Smooth muscle cell (in vitro differentiated cells): Measurements from ENCODE around the gene LRBA. TPM values are rescaled to one million over a fixed set of nuclear protein-coding genes. Genes with fewer than 3 reads are reported as not detected.
"Not testable (repeated sequence)": the region's sequence is repeated elsewhere in the genome, so short reads cannot be mapped to it uniquely, and the experiment has no call there.

Experiments used
- DNase-seq: peaks from one replicate; lab custom pipeline; 2025; ENCODE audit not compliant: unreplicated experiment; lab: John Stamatoyannopoulos, UW
- H2AFZ ChIP-seq: fragments of 200-600 bp; sonication (generic); 2 replicates; pipeline ENCODE4 v1.6.0; 2016; ENCODE audit warnings: antibody characterized with exemption, low read depth, mild to moderate bottlenecking
- H3F3A ChIP-seq: fragments of 200-600 bp; sonication (generic); 2 replicates; pipeline ENCODE4 v1.6.0; 2017; ENCODE audit warnings: antibody characterized with exemption, low read depth
- H3K27ac ChIP-seq: fragments of 200-600 bp; sonication (generic); 2 replicates; pipeline ENCODE4 v1.5.1; 2016; ENCODE audit warnings: low read depth, mild to moderate bottlenecking
- H3K27me3 ChIP-seq: fragments of 200-600 bp; sonication (generic); 2 replicates; pipeline ENCODE4 v1.6.1; 2016; ENCODE audit warnings: low read depth, mild to moderate bottlenecking
- H3K36me3 ChIP-seq: fragments of 200-600 bp; sonication (generic); 2 replicates; pipeline ENCODE4 v1.5.1; 2016; ENCODE audit warnings: low read depth
- H3K4me1 ChIP-seq: fragments of 200-600 bp; sonication (generic); 2 replicates; pipeline ENCODE4 v1.5.1; 2016; ENCODE audit warnings: low read depth
- H3K4me2 ChIP-seq: fragments of 200-600 bp; sonication (generic); 2 replicates; pipeline ENCODE4 v1.6.0; 2016; ENCODE audit warnings: mild to moderate bottlenecking
- H3K4me3 ChIP-seq: fragments of 200-600 bp; sonication (generic); 2 replicates; pipeline ENCODE4 v1.5.1; 2016; ENCODE audit warnings: mild to moderate bottlenecking
- H3K79me2 ChIP-seq: fragments of 200-600 bp; sonication (generic); 2 replicates; pipeline ENCODE4 v1.6.0; 2016; ENCODE audit warnings: low read depth, mild to moderate bottlenecking
- H3K9ac ChIP-seq: fragments of 200-600 bp; sonication (generic); 2 replicates; pipeline ENCODE4 v1.6.0; 2016; ENCODE audit warnings: low read depth
- H3K9me3 ChIP-seq: fragments of 200-600 bp; sonication (generic); replicated peaks from 2 replicates; pipeline ENCODE4 v1.5.1; 2016; ENCODE audit warnings: low read depth
- H4K20me1 ChIP-seq: fragments of 200-600 bp; sonication (generic); 2 replicates; pipeline ENCODE4 v1.6.0; 2016; ENCODE audit warnings: low read depth
- WGBS: methylation state at CpG from one replicate; pipeline ENCODE4 v1.1.7; 2016; ENCODE audit warnings: low lambda C conversion rate; 5-methylcytosine and 5-hydroxymethylcytosine counted together
- polyA plus RNA-seq: library from polyadenylated mRNA; unstranded; fragments of >200 nt; fragmentation: Nextera tagmentation; extraction: Ambion mirVana; gene quantifications from 2 replicates; pipeline ENCODE4 v1.2.1, GENCODE V29; 2016
- total RNA-seq: library from RNA; depleted of rRNA; stranded (reverse); fragments of >200 nt; gene quantifications from 2 replicates; pipeline ENCODE4 v1.2.3, GENCODE V29; 2014
- TF ChIP-seq, protein P1 (sequence below): fragments of 200-600 bp; sonication (generic); IDR thresholded peaks from 2 replicates; pipeline ENCODE4 v1.5.1; 2017; ENCODE audit warnings: borderline replicate concordance, mild to moderate bottlenecking, antibody characterized with exemption; ENCODE audit not compliant: insufficient read depth, poor library complexity, severe bottlenecking

Gene LRBA
- total and polyA plus RNA-seq, 2 experiments from 2014 or later, result 1.6 to 26.2 TPM

- Histone ChIP-seq H3K36me3 (no peaks in the 10 kb centered on the region), H2AFZ (no peak overlapping the region), H3K4me3 (no peak overlapping the region), H3K27me3 (no peaks in the 10 kb centered on the region), H4K20me1 (no peaks in the 10 kb centered on the region), H3K79me2 (no peaks in the 10 kb centered on the region), H3K4me2 (no peak overlapping the region), H3K9me3 (no peaks in the 10 kb centered on the region), H3K9ac (no peak overlapping the region), H3F3A (peaks cover 7% of the 10 kb centered on the region), H3K27ac (no peak overlapping the region), H3K4me1 (peaks cover 6% of the 10 kb centered on the region)
- no peak for DNase-seq
- TF ChIP-seq, protein P1, sequence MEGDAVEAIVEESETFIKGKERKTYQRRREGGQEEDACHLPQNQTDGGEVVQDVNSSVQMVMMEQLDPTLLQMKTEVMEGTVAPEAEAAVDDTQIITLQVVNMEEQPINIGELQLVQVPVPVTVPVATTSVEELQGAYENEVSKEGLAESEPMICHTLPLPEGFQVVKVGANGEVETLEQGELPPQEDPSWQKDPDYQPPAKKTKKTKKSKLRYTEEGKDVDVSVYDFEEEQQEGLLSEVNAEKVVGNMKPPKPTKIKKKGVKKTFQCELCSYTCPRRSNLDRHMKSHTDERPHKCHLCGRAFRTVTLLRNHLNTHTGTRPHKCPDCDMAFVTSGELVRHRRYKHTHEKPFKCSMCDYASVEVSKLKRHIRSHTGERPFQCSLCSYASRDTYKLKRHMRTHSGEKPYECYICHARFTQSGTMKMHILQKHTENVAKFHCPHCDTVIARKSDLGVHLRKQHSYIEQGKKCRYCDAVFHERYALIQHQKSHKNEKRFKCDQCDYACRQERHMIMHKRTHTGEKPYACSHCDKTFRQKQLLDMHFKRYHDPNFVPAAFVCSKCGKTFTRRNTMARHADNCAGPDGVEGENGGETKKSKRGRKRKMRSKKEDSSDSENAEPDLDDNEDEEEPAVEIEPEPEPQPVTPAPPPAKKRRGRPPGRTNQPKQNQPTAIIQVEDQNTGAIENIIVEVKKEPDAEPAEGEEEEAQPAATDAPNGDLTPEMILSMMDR, result no peak
Observed at GRCh38 chr4:150390531-150390910, 624.6 kb downstream of the LRBA start.

- WGBS, result 71% methylated on average over 2 of the region's 2 CpGs
- no peak for DNase-seq
- TF ChIP-seq, protein P1, result no peak
Observed at GRCh38 chr4:150389896-150390530, 625.1 kb downstream of the LRBA start.

GRCh38 chr4:150387981-150388380 lies 627.1 kb downstream of the LRBA start:
- Histone ChIP-seq H3K9me3 (no peaks in the 10 kb centered on the region), H3F3A (peaks cover 13% of the 10 kb centered on the region), H3K27ac (no peak overlapping the region), H3K36me3 (no peaks in the 10 kb centered on the region), H4K20me1 (no peaks in the 10 kb centered on the region), H2AFZ (no peak overlapping the region), H3K4me3 (no peak overlapping the region), H3K79me2 (no peaks in the 10 kb centered on the region), H3K27me3 (no peaks in the 10 kb centered on the region), H3K9ac (no peak overlapping the region), H3K4me1 (peaks cover 13% of the 10 kb centered on the region), H3K4me2 (no peak overlapping the region)
- TF ChIP-seq, protein P1, result no peak
- DNase-seq, result no peak
- WGBS, result 96% methylated on average over 4 of the region's 4 CpGs

More at GRCh38 chr4:150389896-150390530, 625.1 kb downstream of the LRBA start:
- Histone ChIP-seq H3K79me2 (no peaks in the 10 kb centered on the region), H3K4me3 (no peak overlapping the region), H3K4me1 (peaks cover 11% of the 10 kb centered on the region), H3K9me3 (no peaks in the 10 kb centered on the region), H3K27me3 (no peaks in the 10 kb centered on the region), H3K4me2 (no peak overlapping the region), H3K27ac (no peak overlapping the region), H3F3A (peaks cover 12% of the 10 kb centered on the region), H3K9ac (no peak overlapping the region), H4K20me1 (no peaks in the 10 kb centered on the region), H3K36me3 (no peaks in the 10 kb centered on the region), H2AFZ (no peak overlapping the region)

GRCh38 chr4:150386415-150386814 lies 628.7 kb downstream of the LRBA start:
- 91% methylated on average over 2 of the region's 2 CpGs for WGBS
- H3K79me2 ChIP-seq, H3K4me3 ChIP-seq, H4K20me1 ChIP-seq, H3K9ac ChIP-seq, H3K36me3 ChIP-seq, H3K4me2 ChIP-seq, H3K9me3 ChIP-seq, H3K27me3 ChIP-seq, H3K27ac ChIP-seq, H2AFZ ChIP-seq, DNase-seq: not testable (repeated sequence)
- Histone ChIP-seq H3F3A (peaks cover 16% of the 10 kb centered on the region), H3K4me1 (peaks cover 13% of the 10 kb centered on the region)
